Progenitor cell of endocrine pancreas (in vitro differentiated cells): ENCODE results near the gene SH3BGRL3. TPM values are rescaled to one million over a fixed set of nuclear protein-coding genes. Genes with fewer than 3 reads are reported as not detected.
A peak's percentile ranks its signal among the peaks of the same experiment; 100 is the strongest.

Experiments
- DNase-seq: peaks from one replicate; pipeline ENCODE4 v3.0.0; 2021; ENCODE audit warnings: low spot score; ENCODE audit not compliant: unreplicated experiment
- H3K27ac Mint-ChIP-seq: 2 replicates; pipeline ENCODE4 v1.8.0; 2021; ENCODE audit warnings: mild to moderate bottlenecking, moderate library complexity, mixed read lengths
- H3K27me3 Mint-ChIP-seq: 2 replicates; pipeline ENCODE4 v1.8.0; 2021; ENCODE audit warnings: mixed read lengths
- H3K36me3 Mint-ChIP-seq: 2 replicates; pipeline ENCODE4 v1.8.0; 2022; ENCODE audit warnings: mixed read lengths; ENCODE audit not compliant: insufficient read depth
- H3K4me1 Mint-ChIP-seq: 2 replicates; pipeline ENCODE4 v1.8.0; 2021; ENCODE audit warnings: low read depth, mixed read lengths
- H3K4me3 Mint-ChIP-seq: 2 replicates; pipeline ENCODE4 v1.8.0; 2021; ENCODE audit warnings: low read depth, mild to moderate bottlenecking, moderate library complexity, mixed read lengths
- H3K9me3 Mint-ChIP-seq: 2 replicates; pipeline ENCODE4 v1.8.0; 2021; ENCODE audit warnings: low read depth, mixed read lengths
- total RNA-seq: library from RNA; stranded (reverse); gene quantifications from 2 replicates; pipeline ENCODE4 v1.2.1, GENCODE V29; 2021
- TF ChIP-seq, protein P1 (sequence below): fragments of 200-600 bp; sonication (generic); IDR thresholded peaks from one replicate; pipeline ENCODE4 v1.5.0; 2021; ENCODE audit warnings: antibody characterized with exemption, mild to moderate bottlenecking; ENCODE audit not compliant: unreplicated experiment

The SH3BGRL3 gene
- total RNA-seq, 1 donor from 2014 or later = 63.8 TPM

- DNase-seq = no peak
- Mint-ChIP-seq H3K4me1 (peaks cover 7% of the 10 kb centered on the region), H3K4me3 (no peak within 1 kb of the TSS), H3K27me3 (no peaks in the 10 kb centered on the region), H3K27ac (peak within 1 kb of the TSS; percentile 67), H3K36me3 (peaks cover 5% of the 10 kb centered on the region), H3K9me3 (no peaks in the 10 kb centered on the region)
- TF ChIP-seq, protein P1, sequence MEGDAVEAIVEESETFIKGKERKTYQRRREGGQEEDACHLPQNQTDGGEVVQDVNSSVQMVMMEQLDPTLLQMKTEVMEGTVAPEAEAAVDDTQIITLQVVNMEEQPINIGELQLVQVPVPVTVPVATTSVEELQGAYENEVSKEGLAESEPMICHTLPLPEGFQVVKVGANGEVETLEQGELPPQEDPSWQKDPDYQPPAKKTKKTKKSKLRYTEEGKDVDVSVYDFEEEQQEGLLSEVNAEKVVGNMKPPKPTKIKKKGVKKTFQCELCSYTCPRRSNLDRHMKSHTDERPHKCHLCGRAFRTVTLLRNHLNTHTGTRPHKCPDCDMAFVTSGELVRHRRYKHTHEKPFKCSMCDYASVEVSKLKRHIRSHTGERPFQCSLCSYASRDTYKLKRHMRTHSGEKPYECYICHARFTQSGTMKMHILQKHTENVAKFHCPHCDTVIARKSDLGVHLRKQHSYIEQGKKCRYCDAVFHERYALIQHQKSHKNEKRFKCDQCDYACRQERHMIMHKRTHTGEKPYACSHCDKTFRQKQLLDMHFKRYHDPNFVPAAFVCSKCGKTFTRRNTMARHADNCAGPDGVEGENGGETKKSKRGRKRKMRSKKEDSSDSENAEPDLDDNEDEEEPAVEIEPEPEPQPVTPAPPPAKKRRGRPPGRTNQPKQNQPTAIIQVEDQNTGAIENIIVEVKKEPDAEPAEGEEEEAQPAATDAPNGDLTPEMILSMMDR = no peak
Measured at GRCh38 chr1:26317612-26318337, 37.9 kb downstream of the SH3BGRL3 start, which contains the start of gene CD52. Gene CD52, plus strand, starts transcription at chr1:26317958. Its CDS starts 60 bp downstream, at chr1:26318018.

DNA sequence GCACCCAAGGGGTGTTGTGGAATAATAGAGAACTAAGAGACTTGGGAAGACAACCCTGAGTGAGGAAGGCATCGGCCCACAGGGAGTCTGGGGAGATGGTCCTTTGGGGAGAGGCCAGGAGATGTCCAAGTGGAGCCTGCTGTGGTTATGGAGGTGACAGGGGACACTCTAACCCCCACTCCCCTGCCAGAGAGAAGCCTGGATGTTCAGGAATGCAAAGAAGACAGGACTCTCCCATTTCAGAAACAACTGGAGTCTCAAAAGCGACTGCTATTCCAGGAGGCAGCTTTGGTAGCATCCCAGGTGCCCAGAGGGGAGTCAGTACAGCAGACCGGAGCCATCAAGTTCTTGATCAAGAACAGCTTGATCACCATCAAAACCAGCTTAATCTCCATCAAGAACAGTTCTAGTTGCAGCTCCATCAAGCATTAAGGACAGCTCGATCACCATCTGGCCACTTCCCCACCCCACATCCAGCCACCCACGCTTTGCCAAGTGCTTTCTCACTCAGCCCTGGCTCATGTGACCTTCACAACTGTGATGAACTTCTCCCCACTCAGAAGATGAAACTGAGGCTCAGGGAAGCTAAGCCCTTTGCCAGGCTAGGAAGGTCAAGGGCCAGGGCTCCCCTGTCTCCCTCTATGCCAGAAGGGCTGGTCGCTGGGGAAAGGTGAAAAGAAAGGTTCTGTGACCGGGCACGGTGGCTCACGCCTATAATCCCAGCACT lies 38.6 kb downstream of the SH3BGRL3 start:
- peaks cover 8% of the 10 kb centered on the region for H3K36me3 Mint-ChIP-seq
- no peaks in the 10 kb centered on the region for H3K27me3 Mint-ChIP-seq
- peak overlapping the region; percentile 29 for H3K27ac Mint-ChIP-seq
- H3K4me1 Mint-ChIP-seq = peaks cover 7% of the 10 kb centered on the region
- TF ChIP-seq, protein P1 = no peak
- DNase-seq = no peak
- no peaks in the 10 kb centered on the region for H3K9me3 Mint-ChIP-seq
- H3K4me3 Mint-ChIP-seq = no peak overlapping the region

DNA sequence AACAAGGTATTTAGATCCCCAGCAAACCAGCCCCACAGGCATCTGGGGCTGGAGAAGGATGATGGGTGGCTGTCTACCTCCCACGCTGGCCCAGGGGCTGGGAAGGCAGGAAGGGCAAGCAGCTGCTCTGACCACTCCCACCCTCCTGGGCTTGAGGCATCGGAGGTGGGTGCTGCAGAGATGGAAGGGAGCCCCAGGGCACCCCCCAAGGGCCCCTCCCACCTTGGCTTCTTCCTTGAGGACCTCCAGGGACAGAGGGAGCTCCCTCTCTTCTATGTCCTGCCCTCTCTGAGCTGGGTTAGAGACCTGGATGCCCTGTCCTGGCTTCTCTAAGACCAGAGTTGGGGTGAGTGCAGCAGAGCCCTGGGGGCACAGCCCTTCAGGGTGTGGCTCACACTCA lies 41.0 kb downstream of the SH3BGRL3 start:
- peaks cover 12% of the 10 kb centered on the region for H3K36me3 Mint-ChIP-seq
- no peaks in the 10 kb centered on the region for H3K27me3 Mint-ChIP-seq

GRCh38 chr1:26321315-26322041 lies 41.6 kb downstream of the SH3BGRL3 start:
- H3K4me3 Mint-ChIP-seq = no peak overlapping the region
- peak; percentile 77 for DNase-seq
- peaks cover 7% of the 10 kb centered on the region for H3K4me1 Mint-ChIP-seq
- peaks cover 12% of the 10 kb centered on the region for H3K36me3 Mint-ChIP-seq
- no peak overlapping the region for H3K27ac Mint-ChIP-seq
- H3K27me3 Mint-ChIP-seq = no peaks in the 10 kb centered on the region
- no peaks in the 10 kb centered on the region for H3K9me3 Mint-ChIP-seq
- TF ChIP-seq, protein P1 = peak; percentile 79

More for the DNA sequence above, 41.0 kb downstream of the SH3BGRL3 start:
- no peak for DNase-seq
- H3K27ac Mint-ChIP-seq = no peak overlapping the region
- no peak overlapping the region for H3K4me3 Mint-ChIP-seq
- no peaks in the 10 kb centered on the region for H3K9me3 Mint-ChIP-seq
- peaks cover 7% of the 10 kb centered on the region for H3K4me1 Mint-ChIP-seq
- TF ChIP-seq, protein P1 = no peak

- Mint-ChIP-seq H3K4me3 (no peak overlapping the region), H3K36me3 (peaks cover 12% of the 10 kb centered on the region)
Measured at GRCh38 chr1:26322042-26322331, 42.1 kb downstream of the SH3BGRL3 start.

More at GRCh38 chr1:26322042-26322331, 42.1 kb downstream of the SH3BGRL3 start:
- TF ChIP-seq, protein P1 = no peak
- Mint-ChIP-seq H3K27me3 (no peaks in the 10 kb centered on the region), H3K9me3 (no peaks in the 10 kb centered on the region), H3K27ac (no peak overlapping the region), H3K4me1 (peaks cover 7% of the 10 kb centered on the region)
- no peak for DNase-seq
